Effector memory CD8-positive, alpha-beta T cell (primary cell): ENCODE data around the gene RILPL2.
"Not testable (repeated sequence)": the region's sequence is repeated elsewhere in the genome, so short reads cannot be mapped to it uniquely, and the experiment has no call there.

Experiments
- ATAC-seq: fragments of 150-1000 bp; cut with Tn5 transposase; replicated peaks from 2 replicates; pipeline ENCODE4 v1.10.0; 2021; ENCODE audit warnings: mild to moderate bottlenecking, moderate library complexity
- DNase-seq, 3 experiments: peaks; one replicate each; pipeline ENCODE4 v3.0.0; 2021
- H3K27ac Mint-ChIP-seq, 2 donors: one replicate each; pipeline ENCODE4 v1.8.0; 2022; ENCODE audit warnings: mild to moderate bottlenecking in 2 of 2, mixed read lengths in 2 of 2, moderate library complexity in 2 of 2
- H3K27me3 Mint-ChIP-seq, 2 donors: one replicate each; pipeline ENCODE4 v1.8.0; 2022; ENCODE audit warnings: mixed read lengths in 2 of 2
- H3K36me3 Mint-ChIP-seq: one replicate; pipeline ENCODE4 v1.8.0; 2022; ENCODE audit warnings: mild to moderate bottlenecking, moderate library complexity, mixed read lengths; ENCODE audit not compliant: insufficient read depth
- H3K4me1 Mint-ChIP-seq, 2 donors: one replicate each; pipeline ENCODE4 v1.8.0; 2022; ENCODE audit warnings: low read depth in 2 of 2, mixed read lengths in 2 of 2
- H3K4me3 Mint-ChIP-seq, 2 donors: one replicate each; pipeline ENCODE4 v1.8.0; 2022; ENCODE audit warnings: mild to moderate bottlenecking in 2 of 2, mixed read lengths in 2 of 2, moderate library complexity in 2 of 2
- H3K9me3 Mint-ChIP-seq, 2 donors: one replicate each; pipeline ENCODE4 v1.8.0; 2022; ENCODE audit warnings: mixed read lengths in 2 of 2

RILPL2 gene

DNA sequence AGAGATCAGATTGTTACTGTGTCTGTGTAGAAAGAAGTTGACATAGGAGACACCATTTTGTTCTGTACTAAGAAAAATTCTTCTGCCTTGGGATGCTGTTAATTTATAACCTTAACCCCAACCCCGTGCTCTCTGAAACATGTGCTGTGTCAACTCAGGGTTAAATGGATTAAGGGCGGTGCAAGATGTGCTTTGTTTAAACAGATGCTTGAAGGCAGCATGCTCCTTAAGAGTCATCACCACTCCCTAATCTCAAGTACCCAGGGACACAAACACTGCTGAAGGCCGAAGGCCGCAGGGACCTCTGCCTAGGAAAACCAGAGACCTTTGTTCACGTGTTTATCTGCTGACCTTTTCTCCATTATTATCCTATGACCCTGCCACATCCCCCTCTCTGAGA is 64.1 kb downstream of the RILPL2 start:
- not testable (repeated sequence) for ATAC-seq

DNA sequence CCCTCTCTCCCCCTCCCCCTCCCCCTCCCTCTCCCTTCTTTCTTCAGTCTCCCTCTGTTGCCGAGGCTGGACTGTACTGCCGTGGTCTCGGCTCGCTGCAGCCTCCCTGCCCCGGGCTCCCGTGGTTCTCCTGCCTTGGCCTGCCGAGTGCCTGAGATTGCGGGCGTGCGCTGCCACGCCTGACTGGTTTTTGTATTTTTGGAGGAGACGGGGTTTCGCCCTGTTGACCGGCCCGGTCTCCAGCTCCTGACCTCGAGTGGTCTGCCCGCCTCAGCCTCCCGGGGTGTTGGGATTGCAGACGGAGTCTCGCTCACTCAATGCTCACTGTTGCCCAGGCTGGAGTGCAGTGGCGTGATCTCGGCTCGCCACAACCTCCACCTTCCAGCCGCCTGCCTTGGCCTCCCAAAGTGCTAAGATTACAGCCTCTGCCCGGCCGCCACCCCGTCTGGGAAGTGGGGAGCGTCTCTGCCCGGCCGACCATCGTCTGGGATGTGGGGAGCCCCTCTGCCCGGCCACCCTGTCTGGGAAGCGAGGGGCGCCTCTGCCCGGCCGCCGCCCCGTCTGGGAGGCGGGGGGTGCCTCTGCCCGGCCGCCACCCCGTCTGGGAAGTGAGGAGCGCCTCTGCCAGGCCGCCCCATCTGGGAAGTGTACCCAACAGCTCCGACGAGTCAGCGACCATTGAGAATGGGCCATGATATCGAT is 64.7 kb downstream of the RILPL2 start:
- H3K4me3 Mint-ChIP-seq, H3K27ac Mint-ChIP-seq, H3K4me1 Mint-ChIP-seq, DNase-seq, ATAC-seq, H3K27me3 Mint-ChIP-seq, H3K9me3 Mint-ChIP-seq, H3K36me3 Mint-ChIP-seq: not testable (repeated sequence)

More for the DNA sequence above, 64.1 kb downstream of the RILPL2 start:
- DNase-seq, H3K36me3 Mint-ChIP-seq, H3K9me3 Mint-ChIP-seq, H3K27me3 Mint-ChIP-seq, H3K4me3 Mint-ChIP-seq, H3K27ac Mint-ChIP-seq, H3K4me1 Mint-ChIP-seq: not testable (repeated sequence)

DNA sequence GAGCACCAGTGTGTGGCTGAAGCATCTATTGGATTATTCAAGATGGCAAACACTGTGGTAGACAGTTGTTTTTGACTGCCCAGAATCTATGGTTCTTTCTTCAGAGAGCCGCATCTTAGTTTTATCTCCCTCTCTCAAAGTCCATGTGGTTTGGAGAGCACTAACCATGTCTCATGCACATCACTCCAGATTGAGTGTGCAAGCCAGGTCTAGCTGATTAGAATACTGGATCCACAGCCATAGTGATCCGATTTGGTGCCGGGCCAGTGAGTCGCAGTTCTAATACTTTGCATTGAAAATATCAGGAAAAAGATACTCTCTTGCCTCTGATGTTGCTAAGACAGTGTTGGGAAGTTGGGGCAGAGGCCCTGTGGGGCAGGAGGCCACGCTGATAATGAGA is 67.3 kb downstream of the RILPL2 start:
- Mint-ChIP-seq H3K27ac (no peak overlapping the region), H3K27me3 (no peaks in the 10 kb centered on the region), H3K4me3 (no peak overlapping the region), H3K4me1 (peaks cover 6 to 7% of the 10 kb centered on the region in 2 donors), H3K36me3 (peaks cover 13% of the 10 kb centered on the region), H3K9me3 (no peaks in the 10 kb centered on the region)
- ATAC-seq, result no peak
- no peak for DNase-seq

DNA sequence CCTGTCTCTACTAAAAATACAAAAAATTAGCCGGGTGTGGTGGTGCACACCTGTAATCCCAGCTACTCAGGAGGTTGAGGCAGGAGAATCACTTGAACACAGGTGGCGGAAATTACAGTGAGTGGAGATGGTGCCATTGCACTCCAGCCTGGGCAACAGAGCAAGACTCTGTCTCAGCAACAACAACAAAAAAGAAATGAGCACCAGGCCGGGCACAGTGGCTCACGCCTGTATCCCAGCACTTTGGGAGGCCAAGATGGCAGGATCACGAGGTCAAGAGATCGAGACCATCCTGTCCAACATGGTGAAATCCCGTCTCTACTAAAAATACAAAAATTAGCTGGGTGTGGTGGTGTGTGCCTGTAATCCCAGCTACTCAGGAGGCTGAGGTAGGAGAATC is 68.1 kb downstream of the RILPL2 start:
- not testable (repeated sequence) for H3K4me3 Mint-ChIP-seq, DNase-seq, ATAC-seq, H3K27me3 Mint-ChIP-seq, H3K9me3 Mint-ChIP-seq
- Mint-ChIP-seq H3K27ac (peak overlapping the region in 1 of 2 donors; percentile 29), H3K36me3 (peaks cover 21% of the 10 kb centered on the region), H3K4me1 (peaks cover 12 to 13% of the 10 kb centered on the region in 2 donors)

DNA sequence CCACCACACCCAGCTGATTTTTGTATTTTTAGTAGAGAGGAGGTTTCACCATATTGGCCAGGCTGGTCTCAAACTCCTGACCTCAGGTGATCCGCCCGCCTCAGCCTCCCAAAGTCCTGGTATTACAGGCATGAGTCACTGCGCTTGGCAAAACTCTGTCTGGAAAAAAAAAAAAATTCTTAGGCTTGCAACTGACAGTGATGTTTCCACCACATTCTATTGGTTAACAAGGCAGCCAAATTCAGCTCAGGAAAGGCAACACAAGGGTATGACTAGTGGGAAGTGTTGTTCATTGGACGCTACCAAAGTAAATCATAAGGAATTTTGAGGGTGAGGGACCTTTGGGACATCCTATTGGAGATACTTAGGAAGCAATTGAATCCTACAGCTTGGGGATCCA is 69.0 kb downstream of the RILPL2 start:
- Mint-ChIP-seq H3K9me3 (no peaks in the 10 kb centered on the region), H3K4me1 (peaks cover 15 to 17% of the 10 kb centered on the region in 2 donors), H3K27me3 (no peaks in the 10 kb centered on the region), H3K4me3 (no peak overlapping the region), H3K36me3 (peaks cover 24% of the 10 kb centered on the region), H3K27ac (peak overlapping the region; percentile 29 to 86)
- DNase-seq, result no peak
- ATAC-seq, result no peak
